HepG2 (cell line): ENCODE results near the gene MAPK14. TPM values are rescaled to one million over a fixed set of nuclear protein-coding genes. Genes with fewer than 3 reads are reported as not detected.

Source experiments
- EHMT2 ChIP-seq: fragments of 200-600 bp; sonication (generic); IDR thresholded peaks from 2 replicates; pipeline ENCODE4 v1.7.0; 2017; ENCODE audit warnings: antibody characterized with exemption, low read depth, low read length, borderline replicate concordance
- GATAD2A ChIP-seq: IDR thresholded peaks from 2 replicates; pipeline ENCODE4 v1.6.1; 2016
- MAZ ChIP-seq, 2 experiments: sonication (generic) in 1 of 2; formaldehyde crosslinking in 1 of 2; IDR thresholded peaks; 2 replicates each; pipeline versions ENCODE4 v1.5.0 to v1.6.1; 2012 to 2020; ENCODE audit warnings: low read depth in 2 of 2, mild to moderate bottlenecking in 2 of 2, borderline replicate concordance in 1 of 2, improper control_type of control experiment in 1 of 2, low read length in 1 of 2, missing genetic modification reagents in 1 of 2, moderate library complexity in 1 of 2
- MBD4 ChIP-seq: IDR thresholded peaks from 2 replicates; pipeline ENCODE4 v1.6.1; 2012; ENCODE audit warnings: low read length, inconsistent platforms, borderline replicate concordance
- NPAS2 ChIP-seq: sonication (generic); formaldehyde crosslinking; IDR thresholded peaks from 2 replicates; pipeline ENCODE4 v1.8.0; 2022; ENCODE audit warnings: mild to moderate bottlenecking, missing genetic modification reagents, borderline replicate concordance
- NR2F1 ChIP-seq, 2 experiments: fragments of 450-650 bp in 1 of 2; formaldehyde crosslinking in 1 of 2; IDR thresholded peaks; 2 replicates each; pipeline versions ENCODE4 v1.5.0 to v1.6.1; 2016 to 2020; ENCODE audit warnings: mild to moderate bottlenecking in 1 of 2, missing compliant biosample characterization in 1 of 2, missing genetic modification reagents in 1 of 2, moderate library complexity in 1 of 2
- SAP130 ChIP-seq: IDR thresholded peaks from 2 replicates; pipeline ENCODE4 v1.6.1; 2016; ENCODE audit warnings: low read depth
- ZMYM2 ChIP-seq: sonication (generic); formaldehyde crosslinking; IDR thresholded peaks from 2 replicates; pipeline ENCODE4 v1.8.0; 2022; ENCODE audit warnings: mild to moderate bottlenecking, missing genetic modification reagents
- ZNF101 ChIP-seq: sonication (generic); formaldehyde crosslinking; IDR thresholded peaks from 2 replicates; pipeline ENCODE4 v1.4.0; 2020; ENCODE audit warnings: mild to moderate bottlenecking, low read depth, missing genetic modification reagents, borderline replicate concordance
- ZNF577 ChIP-seq: sonication (generic); formaldehyde crosslinking; IDR thresholded peaks from 2 replicates; pipeline ENCODE4 v1.4.0; 2020; ENCODE audit warnings: mild to moderate bottlenecking, low read depth, missing genetic modification reagents, borderline replicate concordance
- polyA plus RNA-seq, 8 experiments: library from polyadenylated mRNA; depleted of rRNA in 3 of 8; stranded (reverse) in 7 of 8; unstranded in 1 of 8; fragments of >200 nt; fragmentation: Illumina TruSeq in 4 of 8; extraction: Trizol in 4 of 8; gene quantifications; 2 replicates each; pipeline versions ENCODE4 v1.2.1 to v1.2.3, GENCODE V29; 2011 to 2016; ENCODE audit warnings: low read depth in 4 of 8, missing spikeins in 1 of 8, mixed read lengths in 1 of 8; ENCODE audit not compliant: insufficient read depth in 1 of 8
- total RNA-seq, 5 experiments: library from RNA; depleted of rRNA; stranded (reverse); fragments of >200 nt; fragmentation: Illumina TruSeq; extraction: Trizol; gene quantifications; 2 replicates each; pipeline ENCODE4 v1.2.3, GENCODE V29; 2016; ENCODE audit warnings: low read depth in 1 of 5
- TF ChIP-seq, protein P1 (sequence below): sonication (generic); formaldehyde crosslinking; IDR thresholded peaks from 2 replicates; pipeline ENCODE4 v1.5.0; 2020; ENCODE audit warnings: missing genetic modification reagents
- TF ChIP-seq, protein P2 (sequence below): sonication (generic); formaldehyde crosslinking; conservative IDR thresholded peaks from 2 replicates; pipeline ENCODE4 v1.4.0; 2020; ENCODE audit warnings: mild to moderate bottlenecking, missing genetic modification reagents, moderate library complexity
- TF ChIP-seq, protein P3 (sequence below): sonication (generic); formaldehyde crosslinking; IDR thresholded peaks from 2 replicates; pipeline ENCODE4 v1.4.0; 2020; ENCODE audit warnings: missing genetic modification reagents
- TF ChIP-seq, protein P4 (sequence below): sonication (generic); formaldehyde crosslinking; IDR thresholded peaks from 2 replicates; pipeline ENCODE4 v1.5.1; 2020; ENCODE audit warnings: missing genetic modification reagents, mild to moderate bottlenecking, borderline replicate concordance
- TF ChIP-seq, protein P5 (sequence below): sonication (generic); formaldehyde crosslinking; IDR thresholded peaks from 2 replicates; pipeline ENCODE4 v1.4.0; 2020; ENCODE audit warnings: missing genetic modification reagents, borderline replicate concordance
- TF ChIP-seq, protein P6 (sequence below): sonication (generic); formaldehyde crosslinking; IDR thresholded peaks from 2 replicates; pipeline ENCODE4 v1.4.0; 2020; ENCODE audit warnings: mild to moderate bottlenecking, missing genetic modification reagents

Gene MAPK14
- total and polyA plus RNA-seq, 2 of the 13 experiments (the other 11 are each of a cell fraction or from before 2014, with no cell fraction given): 66.3 to 67.3 TPM

DNA sequence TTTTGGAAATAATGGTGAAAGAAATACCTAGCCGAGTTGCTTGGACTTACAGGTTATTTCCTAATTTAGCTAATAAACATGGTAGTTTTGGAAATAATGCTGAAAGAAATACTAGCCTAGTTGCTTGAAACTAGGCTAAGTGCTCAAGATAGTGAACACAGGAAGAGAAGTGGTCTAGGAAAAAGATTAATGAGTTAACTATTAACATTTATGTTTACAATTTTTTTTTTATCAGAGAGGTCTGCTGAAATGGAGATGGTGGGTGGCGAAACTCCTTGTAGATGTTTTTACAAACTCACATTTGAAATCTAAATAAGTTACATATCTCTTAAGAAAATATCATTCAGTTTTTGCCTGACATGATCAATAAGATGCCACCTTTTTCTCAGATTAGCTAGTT lies 39.2 kb downstream of the MAPK14 start (continued):
- TF ChIP-seq, protein P1, sequence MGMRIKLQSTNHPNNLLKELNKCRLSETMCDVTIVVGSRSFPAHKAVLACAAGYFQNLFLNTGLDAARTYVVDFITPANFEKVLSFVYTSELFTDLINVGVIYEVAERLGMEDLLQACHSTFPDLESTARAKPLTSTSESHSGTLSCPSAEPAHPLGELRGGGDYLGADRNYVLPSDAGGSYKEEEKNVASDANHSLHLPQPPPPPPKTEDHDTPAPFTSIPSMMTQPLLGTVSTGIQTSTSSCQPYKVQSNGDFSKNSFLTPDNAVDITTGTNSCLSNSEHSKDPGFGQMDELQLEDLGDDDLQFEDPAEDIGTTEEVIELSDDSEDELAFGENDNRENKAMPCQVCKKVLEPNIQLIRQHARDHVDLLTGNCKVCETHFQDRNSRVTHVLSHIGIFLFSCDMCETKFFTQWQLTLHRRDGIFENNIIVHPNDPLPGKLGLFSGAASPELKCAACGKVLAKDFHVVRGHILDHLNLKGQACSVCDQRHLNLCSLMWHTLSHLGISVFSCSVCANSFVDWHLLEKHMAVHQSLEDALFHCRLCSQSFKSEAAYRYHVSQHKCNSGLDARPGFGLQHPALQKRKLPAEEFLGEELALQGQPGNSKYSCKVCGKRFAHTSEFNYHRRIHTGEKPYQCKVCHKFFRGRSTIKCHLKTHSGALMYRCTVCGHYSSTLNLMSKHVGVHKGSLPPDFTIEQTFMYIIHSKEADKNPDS (CRISPR knock-in tag): no peak
- TF ChIP-seq MBD4 (no peak), ZMYM2 (CRISPR knock-in tag) (no peak), ZNF577 (no peak), SAP130 (0 out of 2 replicates have a peak, but pooled peaks have one; percentile 20), NR2F1 (CRISPR knock-in tag; IDR thresholded peaks at IDR 0.05) (no peak), MAZ (IDR thresholded peaks at IDR 0.05; ENCODE audit: borderline replicate concordance, low read depth, low read length) (no peak), MAZ (CRISPR knock-in tag; IDR thresholded peaks at IDR 0.05; ENCODE audit: low read depth) (no peak), EHMT2 (no peak), GATAD2A (CRISPR knock-in tag) (peak; percentile 39; the same call in 1 of the 2 replicates), NPAS2 (CRISPR knock-in tag) (no peak), ZNF101 (CRISPR knock-in tag) (no peak)
- TF ChIP-seq, protein P2, sequence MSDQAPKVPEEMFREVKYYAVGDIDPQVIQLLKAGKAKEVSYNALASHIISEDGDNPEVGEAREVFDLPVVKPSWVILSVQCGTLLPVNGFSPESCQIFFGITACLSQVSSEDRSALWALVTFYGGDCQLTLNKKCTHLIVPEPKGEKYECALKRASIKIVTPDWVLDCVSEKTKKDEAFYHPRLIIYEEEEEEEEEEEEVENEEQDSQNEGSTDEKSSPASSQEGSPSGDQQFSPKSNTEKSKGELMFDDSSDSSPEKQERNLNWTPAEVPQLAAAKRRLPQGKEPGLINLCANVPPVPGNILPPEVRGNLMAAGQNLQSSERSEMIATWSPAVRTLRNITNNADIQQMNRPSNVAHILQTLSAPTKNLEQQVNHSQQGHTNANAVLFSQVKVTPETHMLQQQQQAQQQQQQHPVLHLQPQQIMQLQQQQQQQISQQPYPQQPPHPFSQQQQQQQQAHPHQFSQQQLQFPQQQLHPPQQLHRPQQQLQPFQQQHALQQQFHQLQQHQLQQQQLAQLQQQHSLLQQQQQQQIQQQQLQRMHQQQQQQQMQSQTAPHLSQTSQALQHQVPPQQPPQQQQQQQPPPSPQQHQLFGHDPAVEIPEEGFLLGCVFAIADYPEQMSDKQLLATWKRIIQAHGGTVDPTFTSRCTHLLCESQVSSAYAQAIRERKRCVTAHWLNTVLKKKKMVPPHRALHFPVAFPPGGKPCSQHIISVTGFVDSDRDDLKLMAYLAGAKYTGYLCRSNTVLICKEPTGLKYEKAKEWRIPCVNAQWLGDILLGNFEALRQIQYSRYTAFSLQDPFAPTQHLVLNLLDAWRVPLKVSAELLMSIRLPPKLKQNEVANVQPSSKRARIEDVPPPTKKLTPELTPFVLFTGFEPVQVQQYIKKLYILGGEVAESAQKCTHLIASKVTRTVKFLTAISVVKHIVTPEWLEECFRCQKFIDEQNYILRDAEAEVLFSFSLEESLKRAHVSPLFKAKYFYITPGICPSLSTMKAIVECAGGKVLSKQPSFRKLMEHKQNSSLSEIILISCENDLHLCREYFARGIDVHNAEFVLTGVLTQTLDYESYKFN (CRISPR knock-in tag): peak; percentile 32; the same call in 1 of the 2 replicates
- TF ChIP-seq, protein P3, sequence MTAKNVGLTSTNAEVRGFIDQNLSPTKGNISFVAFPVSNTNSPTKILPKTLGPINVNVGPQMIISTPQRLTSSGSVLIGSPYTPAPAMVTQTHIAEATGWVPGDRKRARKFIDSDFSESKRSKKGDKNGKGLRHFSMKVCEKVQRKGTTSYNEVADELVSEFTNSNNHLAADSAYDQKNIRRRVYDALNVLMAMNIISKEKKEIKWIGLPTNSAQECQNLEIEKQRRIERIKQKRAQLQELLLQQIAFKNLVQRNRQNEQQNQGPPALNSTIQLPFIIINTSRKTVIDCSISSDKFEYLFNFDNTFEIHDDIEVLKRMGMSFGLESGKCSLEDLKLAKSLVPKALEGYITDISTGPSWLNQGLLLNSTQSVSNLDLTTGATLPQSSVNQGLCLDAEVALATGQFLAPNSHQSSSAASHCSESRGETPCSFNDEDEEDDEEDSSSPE (CRISPR knock-in tag): no peak
- TF ChIP-seq, protein P4, sequence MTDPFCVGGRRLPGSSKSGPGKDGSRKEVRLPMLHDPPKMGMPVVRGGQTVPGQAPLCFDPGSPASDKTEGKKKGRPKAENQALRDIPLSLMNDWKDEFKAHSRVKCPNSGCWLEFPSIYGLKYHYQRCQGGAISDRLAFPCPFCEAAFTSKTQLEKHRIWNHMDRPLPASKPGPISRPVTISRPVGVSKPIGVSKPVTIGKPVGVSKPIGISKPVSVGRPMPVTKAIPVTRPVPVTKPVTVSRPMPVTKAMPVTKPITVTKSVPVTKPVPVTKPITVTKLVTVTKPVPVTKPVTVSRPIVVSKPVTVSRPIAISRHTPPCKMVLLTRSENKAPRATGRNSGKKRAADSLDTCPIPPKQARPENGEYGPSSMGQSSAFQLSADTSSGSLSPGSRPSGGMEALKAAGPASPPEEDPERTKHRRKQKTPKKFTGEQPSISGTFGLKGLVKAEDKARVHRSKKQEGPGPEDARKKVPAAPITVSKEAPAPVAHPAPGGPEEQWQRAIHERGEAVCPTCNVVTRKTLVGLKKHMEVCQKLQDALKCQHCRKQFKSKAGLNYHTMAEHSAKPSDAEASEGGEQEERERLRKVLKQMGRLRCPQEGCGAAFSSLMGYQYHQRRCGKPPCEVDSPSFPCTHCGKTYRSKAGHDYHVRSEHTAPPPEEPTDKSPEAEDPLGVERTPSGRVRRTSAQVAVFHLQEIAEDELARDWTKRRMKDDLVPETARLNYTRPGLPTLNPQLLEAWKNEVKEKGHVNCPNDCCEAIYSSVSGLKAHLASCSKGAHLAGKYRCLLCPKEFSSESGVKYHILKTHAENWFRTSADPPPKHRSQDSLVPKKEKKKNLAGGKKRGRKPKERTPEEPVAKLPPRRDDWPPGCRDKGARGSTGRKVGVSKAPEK (CRISPR knock-in tag): no peak
- TF ChIP-seq, protein P5, sequence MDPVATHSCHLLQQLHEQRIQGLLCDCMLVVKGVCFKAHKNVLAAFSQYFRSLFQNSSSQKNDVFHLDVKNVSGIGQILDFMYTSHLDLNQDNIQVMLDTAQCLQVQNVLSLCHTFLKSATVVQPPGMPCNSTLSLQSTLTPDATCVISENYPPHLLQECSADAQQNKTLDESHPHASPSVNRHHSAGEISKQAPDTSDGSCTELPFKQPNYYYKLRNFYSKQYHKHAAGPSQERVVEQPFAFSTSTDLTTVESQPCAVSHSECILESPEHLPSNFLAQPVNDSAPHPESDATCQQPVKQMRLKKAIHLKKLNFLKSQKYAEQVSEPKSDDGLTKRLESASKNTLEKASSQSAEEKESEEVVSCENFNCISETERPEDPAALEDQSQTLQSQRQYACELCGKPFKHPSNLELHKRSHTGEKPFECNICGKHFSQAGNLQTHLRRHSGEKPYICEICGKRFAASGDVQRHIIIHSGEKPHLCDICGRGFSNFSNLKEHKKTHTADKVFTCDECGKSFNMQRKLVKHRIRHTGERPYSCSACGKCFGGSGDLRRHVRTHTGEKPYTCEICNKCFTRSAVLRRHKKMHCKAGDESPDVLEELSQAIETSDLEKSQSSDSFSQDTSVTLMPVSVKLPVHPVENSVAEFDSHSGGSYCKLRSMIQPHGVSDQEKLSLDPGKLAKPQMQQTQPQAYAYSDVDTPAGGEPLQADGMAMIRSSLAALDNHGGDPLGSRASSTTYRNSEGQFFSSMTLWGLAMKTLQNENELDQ (CRISPR knock-in tag): no peak
- TF ChIP-seq, protein P6, sequence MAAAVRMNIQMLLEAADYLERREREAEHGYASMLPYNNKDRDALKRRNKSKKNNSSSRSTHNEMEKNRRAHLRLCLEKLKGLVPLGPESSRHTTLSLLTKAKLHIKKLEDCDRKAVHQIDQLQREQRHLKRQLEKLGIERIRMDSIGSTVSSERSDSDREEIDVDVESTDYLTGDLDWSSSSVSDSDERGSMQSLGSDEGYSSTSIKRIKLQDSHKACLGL (CRISPR knock-in tag): no peak
